NCI-H446 treated with DMSO at 0.1 percent for 48 hours (cell line): ENCODE data around the gene SLC6A19.

Experiments
- DNase-seq: peaks from one replicate; lab custom pipeline; 2025; lab: John Stamatoyannopoulos, UW

SLC6A19 gene

DNA sequence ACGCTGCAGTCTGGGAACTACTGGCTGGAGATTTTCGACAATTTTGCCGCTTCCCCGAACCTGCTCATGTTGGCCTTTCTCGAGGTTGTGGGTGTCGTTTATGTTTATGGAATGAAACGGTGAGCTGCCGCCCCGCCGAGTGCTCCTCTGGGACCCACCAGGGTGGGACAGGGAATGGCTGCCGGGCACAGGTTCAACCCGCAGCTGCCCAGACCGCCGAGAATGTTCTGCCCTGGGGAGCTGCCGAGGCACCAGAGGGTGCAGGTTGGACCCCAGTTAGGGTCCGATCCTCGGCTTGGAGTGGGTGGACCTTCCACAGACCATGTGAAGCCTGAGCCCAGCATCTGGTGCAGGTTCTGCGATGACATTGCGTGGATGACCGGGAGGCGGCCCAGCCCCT lies 42.9 kb downstream of the SLC6A19 start:
- DNase-seq, result no peak

DNA sequence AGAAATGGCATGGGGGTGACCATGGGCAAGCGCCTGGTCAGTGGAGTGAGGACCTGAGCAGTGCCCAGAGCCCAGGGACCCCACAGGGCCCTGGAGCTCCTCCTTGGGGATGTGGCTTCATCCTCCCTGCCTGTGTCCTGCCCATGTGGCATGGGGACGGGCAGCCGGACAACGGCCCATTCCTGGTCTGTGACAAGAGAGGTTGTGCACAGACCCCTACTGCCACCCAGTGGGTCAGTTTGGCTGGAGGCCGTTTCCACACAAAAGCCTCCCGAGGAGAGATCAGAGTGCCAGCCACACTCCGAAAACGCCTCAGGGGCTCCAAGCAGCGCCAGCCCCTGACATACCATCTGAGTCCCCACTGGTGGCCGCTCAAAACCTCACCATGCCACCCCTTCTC lies 43.6 kb downstream of the SLC6A19 start:
- DNase-seq, result no peak

DNA sequence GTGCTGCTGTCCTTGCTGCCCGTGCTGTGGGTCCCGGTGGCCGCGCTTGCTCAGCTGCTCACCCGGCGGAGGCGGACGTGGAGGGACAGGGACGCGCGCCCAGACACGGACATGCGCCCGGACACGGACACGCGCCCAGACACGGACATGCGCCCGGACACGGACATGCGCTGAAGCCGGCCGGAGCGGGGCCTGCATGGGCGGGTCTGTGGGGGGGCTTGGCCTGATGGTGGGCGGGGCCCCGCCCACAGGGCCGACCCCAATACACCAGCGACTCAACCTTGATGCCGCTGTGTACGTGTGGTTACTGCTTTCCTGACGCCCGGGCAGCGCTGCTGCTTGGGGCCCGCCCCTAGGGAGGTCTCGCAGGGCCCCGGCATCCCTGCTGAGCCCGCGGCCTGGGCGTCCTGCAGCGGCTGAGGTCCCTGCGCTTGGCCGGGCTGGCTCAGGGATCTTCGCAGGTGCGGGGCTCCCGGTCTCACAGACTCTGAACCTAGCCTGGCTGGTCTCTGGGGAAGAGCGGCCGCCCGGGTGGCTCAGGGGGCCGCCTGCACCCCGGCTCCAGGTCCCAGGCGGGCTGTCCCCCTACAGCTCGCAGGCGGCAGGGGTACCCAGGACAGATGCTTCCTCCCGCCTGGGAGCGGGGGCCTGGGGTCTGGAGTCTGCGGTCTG lies 44.6 kb downstream of the SLC6A19 start:
- DNase-seq, result no peak

DNA sequence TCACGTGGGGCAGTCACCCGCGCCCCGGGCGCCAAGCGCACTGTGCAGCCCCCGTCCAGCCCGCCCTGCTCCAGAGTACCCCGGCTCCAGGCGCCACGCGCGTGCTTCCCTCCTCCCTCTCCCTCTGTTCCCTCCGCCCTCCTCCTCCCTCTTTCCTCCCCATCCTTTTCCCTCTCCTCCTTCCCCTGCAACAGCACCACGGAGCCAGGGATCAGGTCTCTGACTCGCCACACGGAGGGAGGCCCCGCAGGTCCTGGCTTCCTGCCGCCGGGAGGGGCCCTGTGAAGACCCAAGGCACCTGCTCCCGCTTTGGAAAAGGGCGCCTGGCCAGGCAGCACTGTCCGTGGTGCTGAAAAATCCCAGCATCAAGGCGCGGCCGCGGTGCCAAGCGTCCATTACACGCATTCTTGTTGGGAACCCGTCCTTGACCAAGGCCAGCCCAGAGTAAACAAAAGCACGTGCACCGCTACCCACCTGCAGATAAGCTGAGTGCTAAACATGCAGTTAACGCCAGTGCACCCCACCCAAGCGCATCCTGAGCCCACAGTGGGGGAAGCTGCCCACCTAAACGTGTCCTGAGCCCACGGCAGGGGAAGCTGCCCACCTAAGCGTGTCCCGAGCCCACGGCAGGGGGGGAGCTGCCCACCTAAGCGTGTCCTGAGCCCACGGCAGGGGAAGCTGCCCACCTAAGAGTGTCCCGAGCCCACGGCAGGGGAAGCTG lies 45.5 kb downstream of the SLC6A19 start:
- DNase-seq, result no peak

DNA sequence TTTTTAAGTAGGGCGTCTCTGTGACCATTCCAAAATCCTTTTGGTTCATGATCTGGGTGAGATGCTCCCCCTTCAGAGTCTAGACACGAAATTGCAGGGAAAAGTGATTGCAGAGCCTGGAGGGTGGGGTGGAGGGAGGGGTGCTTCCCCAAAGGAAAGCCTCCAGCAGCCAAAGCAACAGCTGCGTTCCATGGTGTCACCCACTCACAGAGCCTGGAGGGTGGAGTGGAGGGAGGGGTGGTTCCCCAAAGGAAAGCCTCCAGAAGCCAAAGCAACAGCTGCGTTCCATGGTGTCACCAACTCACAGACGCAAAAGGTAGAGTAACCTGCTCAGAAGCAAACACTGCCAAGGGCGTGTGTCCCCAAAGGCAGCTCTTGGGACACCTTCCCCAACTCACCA lies 46.4 kb downstream of the SLC6A19 start:
- no peak for DNase-seq

DNA sequence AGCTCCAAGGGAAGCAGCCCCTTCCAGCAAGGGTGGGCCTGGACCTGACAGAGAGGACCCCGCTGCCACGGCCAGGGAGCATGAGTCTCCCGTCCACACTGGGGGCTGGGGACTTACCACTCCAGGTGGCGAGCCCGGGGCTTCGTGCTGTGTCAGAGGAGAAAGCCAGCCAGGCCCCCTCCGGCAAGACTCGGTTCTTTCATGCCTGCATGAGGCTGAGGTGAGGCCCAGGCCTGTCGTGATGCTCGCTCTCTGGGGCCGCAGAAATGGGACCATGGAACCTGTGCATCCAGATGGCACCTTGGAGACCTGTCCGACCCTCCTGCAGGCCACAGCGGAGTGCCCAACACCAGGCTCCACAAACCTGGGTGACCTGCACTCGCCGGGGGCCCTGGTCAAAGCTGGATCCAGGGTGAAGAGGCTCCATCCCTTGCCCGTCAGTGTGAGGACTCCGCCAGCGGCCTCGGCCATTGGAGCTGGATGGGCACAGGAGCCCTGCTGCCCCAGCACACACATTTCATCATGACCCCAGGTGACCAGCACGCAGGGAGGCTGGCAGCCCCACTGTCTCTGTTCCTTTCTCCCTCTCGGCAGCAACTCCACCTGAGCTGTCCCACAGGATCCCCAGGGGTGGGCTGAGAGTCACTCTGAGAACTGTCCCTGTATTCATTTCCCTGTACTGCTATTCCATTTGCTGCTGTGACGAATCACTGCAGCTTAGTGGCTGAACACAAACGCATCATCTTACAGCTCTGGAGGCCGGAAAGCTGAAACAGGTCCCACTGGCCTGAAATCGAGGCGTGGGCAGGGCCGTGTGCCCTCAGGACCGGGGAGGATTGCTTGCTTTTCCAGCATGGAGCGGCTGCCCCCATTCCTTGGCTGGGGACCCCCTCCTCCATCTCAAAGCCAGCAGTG lies 48.2 kb downstream of the SLC6A19 start:
- DNase-seq, result no peak

DNA sequence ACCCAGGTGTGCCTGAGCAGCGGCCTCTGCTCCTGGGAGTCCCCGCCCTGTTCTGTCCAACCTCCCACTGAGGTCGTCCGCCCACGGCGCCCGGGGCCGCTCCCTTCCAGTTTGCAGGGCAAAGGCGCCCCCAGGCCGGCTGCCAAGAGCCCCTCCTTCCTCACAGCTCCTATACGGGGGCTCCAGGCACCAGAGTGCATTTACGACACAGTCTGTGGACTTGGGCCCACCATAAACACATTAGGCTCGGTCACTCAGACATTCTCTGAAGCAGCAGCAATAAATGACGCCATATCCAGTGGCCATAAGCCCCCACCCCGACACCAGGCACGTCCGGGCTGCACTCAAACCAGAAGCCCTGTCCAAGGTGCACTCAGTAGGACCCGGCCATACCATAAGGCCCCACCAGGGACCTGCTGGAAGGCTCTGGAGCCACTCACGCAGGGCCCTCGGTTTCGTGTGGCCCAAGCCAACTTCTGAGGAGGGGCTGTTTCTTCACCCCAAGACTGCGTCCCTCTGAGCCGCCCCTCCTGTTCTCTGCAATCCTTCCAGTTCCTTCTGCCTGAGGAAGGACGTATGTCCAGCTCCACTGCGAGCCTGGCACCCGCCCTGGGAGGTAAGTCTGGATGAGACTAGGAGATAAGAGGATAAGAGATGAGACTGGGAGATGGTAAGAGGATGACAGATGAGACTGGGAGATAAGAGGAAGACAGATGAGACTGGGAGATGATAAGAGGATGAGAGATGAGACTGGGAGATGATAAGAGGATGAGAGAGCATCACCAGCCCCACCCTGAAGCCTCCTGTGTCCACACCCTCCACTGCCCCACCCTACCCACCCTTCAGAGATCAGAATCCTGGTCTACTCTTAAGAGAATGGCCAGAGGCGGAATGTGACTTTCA lies 50.5 kb downstream of the SLC6A19 start:
- no peak for DNase-seq

DNA sequence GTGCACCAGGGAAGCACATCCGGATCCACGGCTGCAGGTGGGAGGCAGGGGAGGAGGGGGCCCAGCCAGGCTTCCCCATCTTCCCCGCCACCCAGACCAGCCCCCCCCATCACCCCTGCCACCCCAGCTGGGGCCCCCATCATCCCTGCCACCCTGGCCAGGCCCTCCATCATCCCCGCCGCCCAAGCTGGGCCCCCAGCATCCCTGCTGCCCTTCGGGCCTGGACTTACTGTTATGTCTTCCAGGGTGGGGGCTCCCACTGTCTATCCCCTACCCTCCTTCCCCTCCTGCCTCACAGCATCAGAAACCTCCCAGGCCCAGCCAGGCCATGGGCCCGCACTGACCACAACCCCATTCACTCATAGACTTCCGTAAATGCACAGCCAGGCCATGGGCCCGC lies 51.3 kb downstream of the SLC6A19 start:
- no peak for DNase-seq

DNA sequence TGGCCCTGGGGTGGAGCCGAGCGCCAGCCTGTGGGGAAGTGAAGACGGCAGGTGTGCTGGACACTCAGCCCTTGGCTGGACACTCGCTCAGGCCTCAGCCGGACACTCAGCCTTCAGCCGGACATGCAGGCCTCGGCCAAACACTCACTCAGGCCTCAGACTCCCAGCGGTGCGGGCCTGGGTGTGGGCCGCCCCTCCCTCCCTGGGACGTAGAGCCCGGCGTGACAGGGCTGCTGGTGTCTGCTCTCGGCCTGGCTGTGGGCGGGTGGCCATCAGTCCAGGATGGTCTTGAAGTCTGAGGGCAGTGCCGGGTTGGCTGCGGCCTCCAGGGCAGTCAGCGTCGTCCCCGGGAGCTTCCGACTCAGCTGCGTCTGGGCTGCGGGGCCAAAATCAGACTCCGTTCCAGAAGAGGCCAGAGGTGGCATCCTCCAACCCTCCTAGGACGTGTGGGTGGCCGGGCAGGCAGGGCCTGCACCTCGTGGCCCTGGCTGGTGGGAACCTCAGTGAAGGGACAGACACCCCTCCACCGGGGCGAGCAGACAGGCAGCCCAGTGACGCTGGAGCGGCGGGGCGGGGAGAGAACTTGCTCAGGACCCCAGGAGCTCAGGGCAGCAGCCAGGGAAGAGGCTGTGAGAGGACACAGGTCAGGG lies 52.2 kb downstream of the SLC6A19 start:
- DNase-seq, result no peak

DNA sequence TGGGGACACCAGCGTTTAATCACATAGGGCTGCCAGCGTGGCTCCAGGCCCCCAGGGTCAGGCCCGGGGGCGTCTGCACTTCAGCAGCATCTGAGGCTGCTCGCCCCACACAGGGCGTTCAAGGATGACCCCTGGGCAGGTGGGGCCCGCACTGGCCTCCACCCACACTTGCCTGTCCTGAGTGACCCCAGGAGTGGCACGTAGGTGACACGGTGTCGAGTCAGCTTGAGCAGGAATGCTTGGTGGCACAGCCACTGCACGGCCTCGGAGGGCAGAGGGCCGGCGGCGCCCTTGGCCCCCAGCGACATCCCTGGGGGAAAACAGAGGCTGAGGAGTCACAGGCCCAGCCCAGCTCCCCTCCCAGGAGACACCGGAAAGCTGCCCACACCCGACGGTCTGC lies 52.8 kb downstream of the SLC6A19 start:
- DNase-seq, result no peak

DNA sequence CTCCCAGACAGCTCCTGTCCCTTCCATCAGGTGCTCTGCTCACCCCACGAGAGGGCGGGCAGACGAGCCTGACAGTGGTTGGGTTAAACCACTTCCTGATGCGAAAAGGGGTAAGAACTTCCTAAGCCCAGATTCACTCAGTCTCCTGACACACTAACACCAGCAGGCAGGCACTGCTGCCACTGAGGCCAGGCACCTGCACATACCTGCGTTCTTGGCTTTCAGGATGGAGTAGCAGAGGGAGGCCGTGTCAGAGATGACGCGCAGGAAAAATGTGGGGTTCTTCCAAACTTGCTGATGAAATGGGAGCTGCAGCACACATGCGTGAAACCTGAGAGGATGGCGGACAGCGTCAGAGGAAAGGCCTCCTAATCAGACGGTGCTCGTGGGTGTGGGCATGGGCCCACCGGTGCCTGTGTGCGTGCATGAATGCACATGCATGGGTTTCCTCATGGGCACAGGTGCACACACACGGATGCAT lies 53.7 kb downstream of the SLC6A19 start:
- DNase-seq, result no peak

DNA sequence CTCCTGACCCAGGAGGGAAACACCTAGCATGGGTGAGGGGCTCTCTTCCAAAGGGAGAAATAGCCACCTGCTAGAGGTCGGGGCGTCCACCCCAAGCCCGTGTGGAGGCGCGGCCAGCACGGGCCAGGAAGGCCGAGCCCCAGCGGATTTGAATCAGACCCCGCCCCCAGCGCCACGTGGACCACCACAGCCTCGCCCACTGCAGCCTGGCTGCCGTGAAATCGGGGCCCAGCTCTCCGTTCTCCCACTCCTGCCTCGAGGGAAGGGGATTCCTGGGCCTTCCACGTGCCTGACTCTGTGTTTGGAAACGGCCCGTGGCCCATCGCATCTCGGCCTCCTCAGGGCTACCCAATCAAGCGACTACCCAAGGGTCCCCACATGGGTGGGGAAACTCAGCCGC lies 55.4 kb downstream of the SLC6A19 start:
- no peak for DNase-seq

DNA sequence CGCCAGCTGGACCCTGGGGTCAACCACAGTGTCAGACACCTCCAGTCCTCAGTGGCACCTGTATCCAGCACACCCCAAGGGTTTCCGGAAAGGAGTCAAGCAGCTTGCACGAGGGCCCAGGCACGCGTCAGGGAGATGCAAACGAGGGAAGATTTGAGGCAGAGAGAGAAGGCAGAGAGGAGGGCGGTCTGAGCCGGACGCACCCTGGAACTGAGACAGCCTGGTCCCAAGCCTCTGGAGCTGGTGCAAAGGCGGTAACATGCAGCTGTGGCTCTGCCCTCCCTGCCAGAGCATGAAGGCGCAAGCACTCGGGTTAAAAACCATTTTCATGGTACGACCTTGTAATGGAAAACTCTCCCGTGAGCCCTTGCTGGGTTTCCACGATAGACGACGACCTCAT lies 56.0 kb downstream of the SLC6A19 start:
- no peak for DNase-seq

DNA sequence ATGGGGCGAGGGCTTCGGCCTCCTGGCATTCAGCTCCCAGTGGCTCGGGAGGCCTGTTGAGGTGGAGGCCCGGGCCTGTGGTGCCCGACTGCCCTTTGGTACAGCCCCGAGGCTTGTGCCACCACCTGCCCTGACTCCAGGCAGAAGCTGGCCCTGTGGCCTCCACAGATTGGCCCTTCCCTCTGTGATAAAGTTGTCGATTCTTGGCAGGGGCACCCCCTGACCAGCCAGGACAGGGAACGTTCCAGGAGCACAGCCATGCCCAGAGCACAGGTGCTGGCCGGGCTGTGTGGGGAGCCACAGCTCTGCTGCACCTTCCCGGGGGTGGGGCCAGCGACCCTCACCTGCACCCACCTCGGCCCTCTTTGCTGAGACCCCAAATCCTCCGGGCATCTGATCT lies 56.4 kb downstream of the SLC6A19 start:
- no peak for DNase-seq

DNA sequence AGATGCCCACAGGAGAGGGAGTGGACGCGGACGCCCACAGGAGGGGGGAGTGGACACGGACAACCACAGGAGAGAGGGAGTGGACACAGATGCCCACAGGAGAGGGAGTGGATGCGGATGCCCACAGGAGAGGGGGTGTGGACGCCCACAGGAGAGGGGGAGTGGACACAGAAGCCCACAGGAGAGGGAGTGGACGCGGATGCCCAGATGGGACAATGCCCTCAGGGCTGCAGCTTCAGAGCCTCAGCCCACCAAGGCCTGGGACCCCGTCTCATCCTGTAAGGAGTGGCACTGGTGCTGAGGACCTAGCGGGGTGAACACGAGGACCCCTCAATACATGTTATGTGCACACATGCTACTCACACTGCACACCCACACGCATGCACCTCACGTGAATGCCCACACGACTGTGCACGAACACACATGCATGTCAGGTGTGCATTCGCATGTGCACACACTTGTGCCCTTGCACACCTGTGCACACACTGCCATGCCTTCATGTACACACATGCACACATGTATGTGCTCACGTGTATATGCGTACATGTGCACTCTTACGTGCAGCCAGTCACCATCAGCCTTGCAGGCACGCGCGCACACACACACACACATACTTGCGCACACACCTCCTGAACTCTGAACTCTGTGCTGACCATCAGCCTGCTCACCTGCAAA lies 58.5 kb downstream of the SLC6A19 start:
- no peak for DNase-seq

DNA sequence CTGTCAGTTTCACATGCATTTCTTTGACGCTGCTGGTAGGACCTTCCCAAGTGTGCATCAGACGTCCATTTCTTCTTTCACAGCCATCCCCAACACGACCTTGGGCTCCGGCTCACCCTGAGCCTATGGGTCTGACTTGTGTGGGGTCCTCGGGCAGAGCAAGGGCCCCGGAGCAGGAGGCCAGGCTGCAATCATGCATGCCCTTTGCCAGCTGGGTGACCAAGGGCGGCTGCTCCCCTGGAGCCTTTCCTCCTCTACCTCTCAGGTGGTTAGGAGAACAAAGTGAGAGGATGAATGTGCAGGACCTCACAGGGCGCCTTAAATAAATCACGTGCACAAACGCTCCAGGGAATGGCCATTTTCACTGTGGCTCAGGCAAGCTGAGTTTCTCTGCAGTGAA lies 60.2 kb downstream of the SLC6A19 start:
- DNase-seq, result no peak

DNA sequence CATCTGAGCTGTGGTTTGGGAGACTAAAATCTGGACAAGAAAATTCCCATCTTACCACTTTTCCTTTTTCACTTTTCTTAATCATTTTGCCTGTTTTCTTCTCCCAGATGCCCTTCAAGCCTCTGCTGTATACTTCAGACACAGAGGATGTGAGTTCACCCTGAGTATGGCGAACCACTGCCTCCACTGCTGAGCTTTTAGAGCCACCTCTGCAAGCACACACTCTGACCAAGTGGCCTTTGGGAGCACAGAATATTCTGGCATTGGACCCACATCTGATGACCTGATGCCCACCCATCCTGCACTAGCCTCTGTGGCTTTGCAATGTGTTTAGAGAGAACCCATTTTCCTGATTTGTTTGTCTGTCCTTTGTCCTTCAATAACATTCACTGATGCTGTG lies 61.0 kb downstream of the SLC6A19 start:
- DNase-seq, result no peak

DNA sequence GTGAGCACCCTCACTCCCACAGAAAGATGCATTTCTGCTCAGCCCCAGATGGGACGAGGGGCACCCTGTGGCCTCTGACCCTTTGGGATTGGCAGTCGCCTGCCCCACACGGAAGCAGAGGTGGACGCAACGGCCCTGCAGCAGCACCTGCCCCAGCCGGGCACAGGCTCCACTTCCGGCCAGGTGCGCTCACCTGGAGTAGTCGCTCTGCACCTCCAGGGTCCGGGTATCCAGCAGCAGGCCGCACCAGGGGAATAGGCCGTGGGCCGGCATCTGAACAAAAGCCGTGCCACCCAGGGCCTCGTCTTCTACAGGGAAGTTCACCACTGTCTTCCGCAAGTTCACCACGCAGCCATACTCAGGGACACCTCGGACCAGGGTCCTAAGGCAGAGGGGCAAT lies 62.8 kb downstream of the SLC6A19 start:
- no peak for DNase-seq

DNA sequence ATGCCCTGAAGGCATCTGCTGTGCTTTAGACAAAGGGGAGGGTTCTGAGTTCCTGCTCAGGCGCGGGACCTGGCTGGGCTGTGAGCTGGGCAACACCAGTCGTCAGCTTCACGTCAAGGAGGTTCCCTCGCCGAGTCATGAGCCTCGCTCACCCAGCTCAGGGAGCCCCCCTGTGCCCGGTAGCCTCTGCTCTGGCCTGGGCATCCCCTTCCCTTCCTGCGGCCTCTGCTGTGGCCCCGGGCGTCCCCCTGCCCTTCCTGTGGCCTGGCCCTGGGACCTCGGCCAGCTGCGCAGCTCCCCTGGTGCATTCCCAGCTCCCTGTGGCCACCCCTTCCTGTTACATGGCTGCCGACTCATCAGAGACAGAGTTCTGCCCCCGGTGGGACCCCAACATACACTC lies 63.6 kb downstream of the SLC6A19 start:
- no peak for DNase-seq
